HUES48 (cell line): ENCODE measurements around the gene SBNO1.
"Not testable (repeated sequence)": the region's sequence is repeated elsewhere in the genome, so short reads cannot be mapped to it uniquely, and the experiment has no call there.

Source experiments
- H3K27ac ChIP-seq: one replicate; pipeline ENCODE4 v1.7.0; 2013; ENCODE audit warnings: low read depth, low read length, inconsistent platforms
- H3K27me3 ChIP-seq: 2 replicates; pipeline ENCODE4 v1.6.1; 2013; ENCODE audit warnings: mild to moderate bottlenecking, low read length; ENCODE audit not compliant: control insufficient read depth, insufficient read depth
- H3K36me3 ChIP-seq: 2 replicates; pipeline ENCODE4 v1.6.1; 2013; ENCODE audit warnings: low read length; ENCODE audit not compliant: control insufficient read depth, insufficient read depth
- H3K4me1 ChIP-seq: 2 replicates; pipeline ENCODE4 v1.6.1; 2013; ENCODE audit warnings: mild to moderate bottlenecking, low read length; ENCODE audit not compliant: control insufficient read depth, insufficient read depth
- H3K4me3 ChIP-seq: 2 replicates; pipeline ENCODE4 v1.5.1; 2013; ENCODE audit warnings: mild to moderate bottlenecking, low read depth, low read length
- H3K9ac ChIP-seq: 2 replicates; pipeline ENCODE4 v1.6.1; 2013; ENCODE audit warnings: mild to moderate bottlenecking, low read depth, low read length, moderate library complexity
- H3K9me3 ChIP-seq: 2 replicates; pipeline ENCODE4 v1.6.1; 2013; ENCODE audit warnings: low read length; ENCODE audit not compliant: control insufficient read depth, insufficient read depth

Gene SBNO1

DNA sequence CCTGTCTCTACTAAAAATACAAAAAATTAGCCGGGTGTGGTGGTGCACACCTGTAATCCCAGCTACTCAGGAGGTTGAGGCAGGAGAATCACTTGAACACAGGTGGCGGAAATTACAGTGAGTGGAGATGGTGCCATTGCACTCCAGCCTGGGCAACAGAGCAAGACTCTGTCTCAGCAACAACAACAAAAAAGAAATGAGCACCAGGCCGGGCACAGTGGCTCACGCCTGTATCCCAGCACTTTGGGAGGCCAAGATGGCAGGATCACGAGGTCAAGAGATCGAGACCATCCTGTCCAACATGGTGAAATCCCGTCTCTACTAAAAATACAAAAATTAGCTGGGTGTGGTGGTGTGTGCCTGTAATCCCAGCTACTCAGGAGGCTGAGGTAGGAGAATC is 3.8 kb upstream of the SBNO1 start:
- H3K27me3 ChIP-seq, H3K36me3 ChIP-seq, H3K9ac ChIP-seq, H3K27ac ChIP-seq, H3K9me3 ChIP-seq, H3K4me3 ChIP-seq, H3K4me1 ChIP-seq: not testable (repeated sequence)

- Histone ChIP-seq H3K27me3 (no peaks in the 10 kb centered on the region), H3K4me3 (no peak overlapping the region), H3K9ac (no peak overlapping the region), H3K9me3 (no peaks in the 10 kb centered on the region), H3K4me1 (no peaks in the 10 kb centered on the region), H3K36me3 (no peaks in the 10 kb centered on the region), H3K27ac (no peak overlapping the region)
These were observed 2.9 kb upstream of the SBNO1 start for GRCh38 chr12:123367511-123367910.

DNA sequence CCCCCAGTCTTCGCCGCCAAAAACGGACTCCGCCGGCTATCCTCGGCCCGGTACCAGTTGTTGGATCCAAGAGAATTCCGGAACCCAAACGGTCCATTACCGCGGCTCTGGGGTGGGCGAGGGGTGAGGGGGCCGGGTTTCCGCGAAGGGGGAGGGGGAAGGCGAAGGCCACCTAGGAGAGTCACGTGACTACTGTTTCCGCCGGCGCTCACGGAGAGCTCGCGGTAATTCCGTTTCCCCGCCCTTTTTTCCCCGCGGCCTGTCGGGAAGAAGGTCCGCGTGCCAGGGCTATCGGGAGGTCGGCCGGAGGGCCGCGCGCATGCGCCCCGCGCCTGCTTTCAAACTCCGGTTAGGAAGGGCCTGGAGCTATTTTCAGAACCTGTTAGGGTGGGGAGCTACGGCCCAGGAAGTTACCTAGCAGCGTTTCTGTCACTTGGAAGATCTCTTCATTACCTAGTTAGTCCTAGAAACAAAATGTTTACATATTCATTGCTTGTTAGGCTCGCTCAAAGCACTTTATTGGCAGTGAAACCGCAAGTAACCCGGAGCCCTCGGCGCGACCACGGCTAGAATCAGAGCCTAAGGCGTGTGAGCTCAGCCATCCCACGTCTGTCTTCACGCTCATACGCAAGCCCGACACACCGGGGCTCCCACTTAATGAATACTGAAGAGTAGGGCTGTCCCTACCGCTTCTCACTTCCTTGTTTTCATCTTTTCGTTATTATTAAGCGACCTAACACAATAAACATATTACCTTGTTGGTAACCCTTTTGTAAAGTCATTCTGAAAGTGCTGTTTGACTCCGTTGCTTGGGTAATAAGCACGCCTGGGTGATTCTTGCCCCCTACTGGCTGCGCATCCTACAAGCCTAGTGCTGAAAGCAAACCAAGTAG is 624 bp upstream of the SBNO1 start:
- H3K36me3 ChIP-seq, result no peaks in the 10 kb centered on the region
- H3K4me3 ChIP-seq, result peak overlapping the region; percentile 92
- peak overlapping the region; percentile 84 for H3K9ac ChIP-seq
- no peaks in the 10 kb centered on the region for H3K4me1 ChIP-seq
- H3K27ac ChIP-seq, result peak overlapping the region; percentile 95
- H3K27me3 ChIP-seq, result no peaks in the 10 kb centered on the region
- no peaks in the 10 kb centered on the region for H3K9me3 ChIP-seq

- H3K9ac ChIP-seq, result peak overlapping the region; percentile 91
- H3K27ac ChIP-seq, result peak overlapping the region; percentile 95
- H3K27me3 ChIP-seq, result no peaks in the 10 kb centered on the region
- peaks cover 3% of the 10 kb centered on the region; the same call in 1 of the 2 replicates for H3K36me3 ChIP-seq
- peak overlapping the region; percentile 92 for H3K4me3 ChIP-seq
- H3K9me3 ChIP-seq, result no peaks in the 10 kb centered on the region
- no peaks in the 10 kb centered on the region for H3K4me1 ChIP-seq
These were observed 711 bp downstream of the SBNO1 start for GRCh38 chr12:123363740-123364531.

GRCh38 chr12:123363390-123363739 is 1.3 kb downstream of the SBNO1 start:
- no peaks in the 10 kb centered on the region for H3K4me1 ChIP-seq
- H3K4me3 ChIP-seq, result peak overlapping the region; percentile 92
- H3K9ac ChIP-seq, result peak overlapping the region; percentile 91
- H3K27me3 ChIP-seq, result no peaks in the 10 kb centered on the region
- H3K9me3 ChIP-seq, result no peaks in the 10 kb centered on the region
- peak overlapping the region; percentile 95 for H3K27ac ChIP-seq
- peaks cover 3% of the 10 kb centered on the region; the same call in 1 of the 2 replicates for H3K36me3 ChIP-seq

DNA sequence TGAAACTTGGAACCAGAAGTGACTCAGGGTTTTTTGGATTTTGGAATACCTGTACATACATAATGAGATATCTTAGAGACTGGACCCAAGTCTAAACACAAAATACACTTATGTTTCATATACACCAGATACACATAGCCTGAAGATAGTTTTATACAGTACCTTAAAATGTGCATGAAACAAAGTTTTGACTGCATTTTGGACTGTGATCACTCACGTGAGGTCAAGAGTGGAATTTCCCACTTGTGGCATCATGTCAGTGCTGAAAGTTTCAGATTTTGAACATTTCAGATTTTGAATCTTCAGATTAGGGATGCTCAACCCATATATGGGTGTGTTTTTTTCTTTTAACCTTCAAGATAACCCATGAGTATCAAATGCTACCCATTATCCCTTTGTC is 6.6 kb downstream of the SBNO1 start:
- Histone ChIP-seq H3K4me1 (no peaks in the 10 kb centered on the region), H3K9me3 (no peaks in the 10 kb centered on the region), H3K9ac (no peak overlapping the region), H3K27ac (no peak overlapping the region), H3K36me3 (peaks cover 12% of the 10 kb centered on the region), H3K27me3 (no peaks in the 10 kb centered on the region), H3K4me3 (no peak overlapping the region)

GRCh38 chr12:123356159-123356670 is 8.4 kb downstream of the SBNO1 start:
- Histone ChIP-seq H3K9ac (no peak overlapping the region), H3K4me1 (no peaks in the 10 kb centered on the region), H3K27ac (no peak overlapping the region), H3K36me3 (peaks cover 12% of the 10 kb centered on the region), H3K9me3 (no peaks in the 10 kb centered on the region), H3K4me3 (no peak overlapping the region), H3K27me3 (no peaks in the 10 kb centered on the region)

DNA sequence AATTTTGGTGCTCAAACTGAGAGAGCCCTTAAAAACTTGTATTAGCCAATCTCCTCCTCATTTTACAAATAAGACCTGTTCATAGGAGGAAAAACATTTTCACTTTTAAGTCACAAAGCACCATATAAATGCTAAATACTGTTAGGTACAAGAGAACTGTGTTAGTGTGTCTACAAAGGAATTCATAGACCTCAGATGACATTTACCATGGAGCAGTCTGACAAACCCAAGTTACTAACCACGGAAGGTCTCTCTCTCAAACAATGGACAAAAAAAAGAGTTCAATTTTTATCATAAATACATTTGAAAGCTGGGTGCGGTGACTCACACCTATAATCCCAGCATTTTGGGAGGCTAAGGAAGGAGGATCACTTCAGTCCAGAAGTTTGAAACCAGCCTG is 10.0 kb downstream of the SBNO1 start:
- Histone ChIP-seq H3K9me3 (no peaks in the 10 kb centered on the region), H3K27me3 (no peaks in the 10 kb centered on the region), H3K36me3 (peaks cover 21% of the 10 kb centered on the region), H3K27ac (no peak overlapping the region), H3K9ac (no peak overlapping the region), H3K4me1 (no peaks in the 10 kb centered on the region), H3K4me3 (no peak overlapping the region)

DNA sequence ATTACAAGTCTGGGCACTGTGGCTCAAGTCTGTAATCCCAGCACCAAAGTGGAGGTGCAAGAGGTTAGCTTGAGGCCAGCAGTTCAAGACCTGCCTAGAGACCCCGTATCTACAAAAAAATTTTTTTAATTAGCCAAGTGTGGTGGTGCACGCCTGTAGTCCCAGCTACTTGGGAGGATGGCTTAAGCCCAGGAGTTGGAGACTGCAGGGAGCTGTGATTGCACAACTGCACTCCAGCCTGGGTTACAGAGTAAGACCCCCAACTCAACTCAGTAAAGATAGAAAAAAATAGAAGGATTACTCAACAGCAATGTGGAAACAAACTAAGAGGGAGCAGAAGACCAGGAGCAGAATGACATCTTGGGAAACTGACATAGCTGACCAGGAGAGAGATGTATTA is 13.3 kb downstream of the SBNO1 start:
- peaks cover 38% of the 10 kb centered on the region for H3K36me3 ChIP-seq
- H3K4me1 ChIP-seq, result no peaks in the 10 kb centered on the region
- no peak overlapping the region for H3K27ac ChIP-seq
- H3K9me3 ChIP-seq, result no peaks in the 10 kb centered on the region
- no peak overlapping the region for H3K4me3 ChIP-seq
- H3K9ac ChIP-seq, result no peak overlapping the region
- no peaks in the 10 kb centered on the region for H3K27me3 ChIP-seq

- H3K4me3 ChIP-seq, result no peak overlapping the region
- no peak overlapping the region for H3K27ac ChIP-seq
- H3K27me3 ChIP-seq, result no peaks in the 10 kb centered on the region
- H3K9me3 ChIP-seq, result no peaks in the 10 kb centered on the region
- H3K9ac ChIP-seq, result no peak overlapping the region
- H3K4me1 ChIP-seq, result no peaks in the 10 kb centered on the region
- peaks cover 72% of the 10 kb centered on the region for H3K36me3 ChIP-seq
These were observed 17.7 kb downstream of the SBNO1 start for GRCh38 chr12:123346946-123347345.

DNA sequence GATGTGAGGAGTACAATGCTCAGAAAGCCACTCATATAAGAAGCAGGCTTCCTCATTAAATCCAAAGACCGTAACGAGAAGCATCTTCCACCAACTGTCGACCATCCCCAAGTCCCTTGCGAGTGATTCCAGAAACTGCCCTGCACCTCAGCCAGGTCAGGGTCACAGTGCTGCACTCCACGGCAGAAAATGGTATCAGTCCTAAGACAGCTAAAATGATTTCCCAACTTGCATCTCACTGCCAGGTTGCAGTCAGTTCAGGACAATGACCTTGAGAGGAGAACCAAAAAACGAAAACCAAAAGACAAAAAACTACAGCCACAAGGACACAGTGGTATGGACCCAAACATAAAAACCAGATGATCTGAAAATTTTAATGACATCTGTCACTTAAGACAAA is 20.6 kb downstream of the SBNO1 start:
- Histone ChIP-seq H3K9ac (no peak overlapping the region), H3K4me1 (no peaks in the 10 kb centered on the region), H3K27ac (no peak overlapping the region), H3K9me3 (no peaks in the 10 kb centered on the region), H3K36me3 (peaks cover 87% of the 10 kb centered on the region), H3K4me3 (no peak overlapping the region), H3K27me3 (no peaks in the 10 kb centered on the region)
